Spleen (tissue), 11 donors: ENCODE results near the gene TBX10. TPM values are rescaled to one million over a fixed set of nuclear protein-coding genes. Genes with fewer than 3 reads are reported as not detected.
"Not testable (repeated sequence)": the region's sequence is repeated elsewhere in the genome, so short reads cannot be mapped to it uniquely, and the experiment has no call there.

Experiments
- DNase-seq: peaks from one replicate; pipeline ENCODE4 v3.0.0-alpha.2; 2020
- H3K27ac ChIP-seq, 8 donors: fragments of 200-600 bp; sonication (generic) in 7 of 8; 1 replicate in 4 of 8; 2 replicates in 4 of 8; pipeline versions ENCODE4 v1.5.0 to v1.8.0; 2016 to 2021; ENCODE audit warnings: inconsistent platforms in 4 of 8, mild to moderate bottlenecking in 4 of 8, moderate library complexity in 1 of 8
- H3K27me3 ChIP-seq, 7 donors: fragments of 200-600 bp; sonication (generic) in 6 of 7; replicated peaks in 1 of 7; 1 replicate in 4 of 7; 2 replicates in 3 of 7; pipeline versions ENCODE4 v1.5.0 to v1.8.0; 2016 to 2021; ENCODE audit warnings: inconsistent platforms in 3 of 7, mild to moderate bottlenecking in 1 of 7
- H3K36me3 ChIP-seq, 6 donors: fragments of 200-600 bp; sonication (generic) in 5 of 6; 1 replicate in 4 of 6; 2 replicates in 2 of 6; pipeline versions ENCODE4 v1.5.0 to v1.8.0; 2016 to 2021; ENCODE audit warnings: inconsistent platforms in 2 of 6
- H3K4me1 ChIP-seq, 6 donors: fragments of 200-600 bp; sonication (generic) in 5 of 6; 1 replicate in 3 of 6; 2 replicates in 3 of 6; pipeline versions ENCODE4 v1.5.0 to v1.8.0; 2016 to 2021; ENCODE audit warnings: inconsistent platforms in 3 of 6
- H3K4me3 ChIP-seq, 8 donors: fragments of 200-600 bp; sonication (generic) in 7 of 8; 1 replicate in 4 of 8; 2 replicates in 4 of 8; pipeline versions ENCODE4 v1.5.0 to v1.8.0; 2016 to 2021; ENCODE audit warnings: inconsistent platforms in 4 of 8, mild to moderate bottlenecking in 4 of 8, moderate library complexity in 2 of 8
- H3K9me3 ChIP-seq, 8 donors: fragments of 200-600 bp; sonication (generic) in 7 of 8; 1 replicate in 4 of 8; 2 replicates in 4 of 8; pipeline versions ENCODE4 v1.5.0 to v1.8.0; 2016 to 2021; ENCODE audit warnings: inconsistent platforms in 4 of 8
- POLR2A ChIP-seq, 3 donors: fragments of 450-650 bp; IDR thresholded peaks; one replicate each; pipeline ENCODE4 v1.5.1; 2017; ENCODE audit warnings: antibody characterized with exemption in 3 of 3, mild to moderate bottlenecking in 1 of 3
- POLR2AphosphoS5 ChIP-seq, 3 donors: sonication (generic); formaldehyde crosslinking; IDR thresholded peaks; one replicate each; pipeline ENCODE4 v1.5.1; 2017; ENCODE audit warnings: antibody characterized with exemption in 3 of 3
- WGBS, 5 donors: extraction: QIAGEN DNeasy Blood & Tissue Kit in 3 of 5; methylation state at CpG; one replicate each; pipeline versions ENCODE4 v1.1.5 to v1.1.7; 2013 to 2018; 5-methylcytosine and 5-hydroxymethylcytosine counted together
- intact Hi-C: fragments of 100-400 bp; cut with DNase I; formaldehyde crosslinking; loops from one replicate; pipeline ENCODE4 v1.15.0; 2023; ENCODE audit warnings: low total_unique reads
- polyA plus RNA-seq, 3 donors: library from polyadenylated mRNA; stranded (reverse); fragments of 200-250 nt; gene quantifications; one replicate each; pipeline ENCODE4 v1.2.1, GENCODE V29; 2013
- total RNA-seq, 7 donors: library from RNA; depleted of rRNA in 3 of 7; stranded (reverse); fragments of >200 nt in 3 of 7; fragmentation: NEBNext Ultra II Directional in 4 of 7; extraction: Animal tissue kit (Norgen Biotek cat#: 25700) in 4 of 7; gene quantifications; one replicate each; pipeline versions ENCODE4 v1.1.0 to v1.2.1, GENCODE V29; 2016 to 2021
- TF ChIP-seq, protein P1 (sequence below), 11 experiments: fragments of 200-600 bp in 7 of 11; fragments of 450-650 bp in 4 of 11; sonication (generic) in 4 of 11; IDR thresholded peaks in 8 of 11; conservative IDR thresholded peaks in 3 of 11; 1 replicate in 7 of 11; 2 replicates in 4 of 11; pipeline versions ENCODE4 v1.4.0 to v1.8.0; 2016 to 2021; ENCODE audit warnings: antibody characterized with exemption in 11 of 11, inconsistent platforms in 4 of 11, mild to moderate bottlenecking in 1 of 11
- donor health status: healthy with polysubstance abuse.
- donor health status: DM: no; HTN: no; CAD: no; lungs with moderate emphysema.
- donor health status: DM: no; HTN: no; CAD: no.
- donor health status: Bipolar disorder and iron deficiency.
- donor health status: healthy.
- donor health status: DM: no; HTN: no; CAD: no.
- donor health status: DM: yes; HTN: yes; CAD: no.

Gene TBX10
- total and polyA plus RNA-seq, 10 donors = 0.08 TPM; not detected in 9

DNA sequence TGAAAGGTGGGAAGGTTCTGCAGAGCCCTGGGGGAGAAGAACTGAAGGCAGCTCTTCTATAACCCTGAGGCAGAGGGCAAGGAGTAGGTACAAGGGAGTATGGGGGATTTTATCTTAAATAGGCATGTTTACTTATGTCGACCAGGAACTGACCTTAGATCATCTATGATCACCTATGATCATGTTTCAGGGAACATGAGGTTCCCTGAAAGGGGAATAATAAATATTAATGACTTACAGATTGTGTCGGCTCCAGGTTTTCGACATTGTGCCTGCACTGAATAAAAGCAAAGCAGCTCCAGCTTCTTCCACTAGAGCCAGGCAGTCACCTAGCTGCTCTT is 46.0 kb downstream of the TBX10 start:
- no peaks in the 10 kb centered on the region for H3K27me3 ChIP-seq
- TF ChIP-seq POLR2AphosphoS5 (IDR thresholded peaks at IDR 0.05) (no peak), POLR2A (IDR thresholded peaks at IDR 0.05) (no peak)
- TF ChIP-seq, protein P1, sequence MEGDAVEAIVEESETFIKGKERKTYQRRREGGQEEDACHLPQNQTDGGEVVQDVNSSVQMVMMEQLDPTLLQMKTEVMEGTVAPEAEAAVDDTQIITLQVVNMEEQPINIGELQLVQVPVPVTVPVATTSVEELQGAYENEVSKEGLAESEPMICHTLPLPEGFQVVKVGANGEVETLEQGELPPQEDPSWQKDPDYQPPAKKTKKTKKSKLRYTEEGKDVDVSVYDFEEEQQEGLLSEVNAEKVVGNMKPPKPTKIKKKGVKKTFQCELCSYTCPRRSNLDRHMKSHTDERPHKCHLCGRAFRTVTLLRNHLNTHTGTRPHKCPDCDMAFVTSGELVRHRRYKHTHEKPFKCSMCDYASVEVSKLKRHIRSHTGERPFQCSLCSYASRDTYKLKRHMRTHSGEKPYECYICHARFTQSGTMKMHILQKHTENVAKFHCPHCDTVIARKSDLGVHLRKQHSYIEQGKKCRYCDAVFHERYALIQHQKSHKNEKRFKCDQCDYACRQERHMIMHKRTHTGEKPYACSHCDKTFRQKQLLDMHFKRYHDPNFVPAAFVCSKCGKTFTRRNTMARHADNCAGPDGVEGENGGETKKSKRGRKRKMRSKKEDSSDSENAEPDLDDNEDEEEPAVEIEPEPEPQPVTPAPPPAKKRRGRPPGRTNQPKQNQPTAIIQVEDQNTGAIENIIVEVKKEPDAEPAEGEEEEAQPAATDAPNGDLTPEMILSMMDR (IDR thresholded peaks at IDR 0.05 in 8 of 11, conservative IDR thresholded peaks at IDR 0.05 in 3 of 11) = no peak
- H3K4me1 ChIP-seq = peaks cover 0 to 22% (median 8%) of the 10 kb centered on the region in 6 donors
- H3K36me3 ChIP-seq = peaks cover 0 to 11% (median 0%) of the 10 kb centered on the region in 6 donors
- H3K9me3 ChIP-seq = peaks cover 0 to 11% (median 2%) of the 10 kb centered on the region in 8 donors
- 71 to 90% (median 78%) methylated on average over 3 of the region's 3 CpGs for WGBS, 5 donors
- intact Hi-C loops = no loop called here
- no peak overlapping the region for H3K27ac ChIP-seq
- H3K4me3 ChIP-seq = no peak overlapping the region
- no peak for DNase-seq

DNA sequence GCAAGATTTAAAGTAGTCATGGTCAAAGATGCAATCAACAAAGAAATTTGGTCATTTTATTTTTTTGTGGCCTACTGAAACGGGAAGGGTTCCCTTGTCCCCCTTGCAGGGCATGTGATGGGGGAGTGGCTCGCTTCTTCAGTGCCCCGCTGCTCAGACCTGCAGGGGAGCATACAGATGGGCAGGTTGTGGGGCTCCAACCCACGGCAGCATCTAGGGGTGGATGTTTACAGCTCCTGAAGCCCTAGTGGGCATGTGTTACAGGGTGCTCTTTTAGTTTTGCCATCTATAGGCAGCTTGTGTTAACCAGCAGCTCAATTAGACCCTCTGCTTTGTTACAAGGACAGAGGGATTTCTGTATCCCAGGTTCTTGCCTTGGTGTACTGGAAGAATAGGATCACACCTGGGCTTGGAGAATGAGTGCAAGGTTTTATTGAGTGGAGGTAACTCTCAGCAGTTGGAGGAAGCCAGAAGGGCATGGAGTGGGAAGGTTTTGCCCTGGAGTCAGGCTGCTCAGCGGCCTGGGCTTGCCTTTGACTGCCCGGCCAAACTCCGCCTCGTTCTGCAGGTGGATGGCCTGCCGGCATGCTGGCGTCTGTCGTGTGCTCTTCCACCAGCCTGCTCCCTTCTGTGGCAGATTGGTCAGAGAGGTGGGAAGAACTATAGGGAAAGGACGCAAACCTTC is 46.5 kb downstream of the TBX10 start:
- H3K36me3 ChIP-seq = peaks cover 0 to 16% (median 0%) of the 10 kb centered on the region in 6 donors
- H3K4me3 ChIP-seq = no peak overlapping the region
- H3K4me1 ChIP-seq = peaks cover 0 to 27% (median 13%) of the 10 kb centered on the region in 6 donors
- DNase-seq = peak; percentile 52
- TF ChIP-seq POLR2AphosphoS5 (IDR thresholded peaks at IDR 0.05) = no peak
- TF ChIP-seq, protein P1 (IDR thresholded peaks at IDR 0.05 in 8 of 11, conservative IDR thresholded peaks at IDR 0.05 in 3 of 11) = no peak
- TF ChIP-seq POLR2A (IDR thresholded peaks at IDR 0.05) = no peak
- WGBS, 5 donors = 81 to 86% (median 84%) methylated on average over 12 of the region's 12 CpGs
- intact Hi-C loops = no loop called here
- peaks cover 0 to 11% (median 2%) of the 10 kb centered on the region in 8 donors for H3K9me3 ChIP-seq
- H3K27ac ChIP-seq = no peak overlapping the region
- no peaks in the 10 kb centered on the region for H3K27me3 ChIP-seq

DNA sequence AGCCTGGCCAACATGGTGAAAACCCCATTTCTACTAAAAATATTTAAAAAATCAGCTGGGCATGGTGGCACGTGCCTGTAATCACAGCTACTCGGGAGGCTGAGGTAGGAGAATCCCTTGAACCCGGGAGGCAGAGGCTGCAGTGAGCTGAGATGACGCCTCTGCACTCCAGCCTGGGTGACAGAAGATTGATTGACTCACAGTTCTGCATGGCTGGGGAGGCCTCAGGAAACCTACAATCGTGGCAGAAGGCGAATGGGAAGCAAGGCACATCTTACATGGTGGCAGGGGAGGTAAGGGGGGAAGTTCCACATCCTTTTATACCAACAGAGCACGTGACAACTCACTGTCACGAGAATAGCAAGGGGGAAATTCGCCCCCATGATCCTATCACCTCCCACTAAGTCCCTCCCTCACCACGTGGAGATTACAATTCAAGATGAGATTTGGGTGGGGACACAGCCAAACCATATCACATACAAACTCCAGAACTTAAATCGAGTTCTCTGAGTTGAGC is 50.6 kb downstream of the TBX10 start:
- peak overlapping the region in 4 of 8 donors; percentile 76 to 94 (median 79) for H3K27ac ChIP-seq
- peaks cover 16 to 68% (median 54%) of the 10 kb centered on the region in 6 donors for H3K4me1 ChIP-seq
- H3K9me3 ChIP-seq, H3K4me3 ChIP-seq, H3K27me3 ChIP-seq, DNase-seq, intact Hi-C loops: not testable (repeated sequence)
- H3K36me3 ChIP-seq = peaks cover 0 to 45% (median 4%) of the 10 kb centered on the region in 6 donors
- WGBS, 5 donors = 60 to 72% (median 66%) methylated on average over 11 of the region's 11 CpGs

DNA sequence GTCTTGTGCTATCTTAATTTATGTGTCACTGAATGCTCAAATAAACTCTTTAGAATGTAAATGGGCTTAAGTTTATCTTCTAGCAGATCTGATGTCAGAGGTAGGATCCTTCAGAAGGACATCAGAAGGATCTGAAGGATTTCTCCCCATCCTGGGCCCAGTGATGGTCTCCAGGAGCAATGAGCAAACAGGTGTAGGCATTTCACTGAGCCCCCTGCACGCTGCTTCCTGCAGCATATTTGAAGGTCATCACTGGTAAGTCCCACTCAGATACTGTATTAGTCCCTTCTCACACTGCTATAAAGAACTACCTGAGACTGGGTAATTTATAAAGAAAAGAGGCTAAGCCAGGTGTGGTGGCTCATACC is 51.4 kb downstream of the TBX10 start:
- TF ChIP-seq POLR2AphosphoS5 (IDR thresholded peaks at IDR 0.05) (no peak), POLR2A (IDR thresholded peaks at IDR 0.05) (no peak)
- TF ChIP-seq, protein P1 (IDR thresholded peaks at IDR 0.05 in 8 of 11, conservative IDR thresholded peaks at IDR 0.05 in 3 of 11) = no peak

More for the DNA sequence above, 51.4 kb downstream of the TBX10 start:
- no peak overlapping the region for H3K4me3 ChIP-seq
- H3K9me3 ChIP-seq = no peaks in the 10 kb centered on the region
- no peaks in the 10 kb centered on the region for H3K27me3 ChIP-seq
- DNase-seq = no peak
- H3K4me1 ChIP-seq = peaks cover 16 to 76% (median 58%) of the 10 kb centered on the region in 6 donors
- 33 to 82% (median 59%) methylated on average over 1 of the region's 1 CpG for WGBS, 5 donors
- intact Hi-C loops = no loop called here
- H3K27ac ChIP-seq = peak overlapping the region; percentile 27 to 94 (median 77)
- peaks cover 0 to 45% (median 4%) of the 10 kb centered on the region in 6 donors for H3K36me3 ChIP-seq
